Epidermal melanocyte (primary cell): ENCODE results near the gene PCDHGA7.
"Not testable (repeated sequence)": the region's sequence is repeated elsewhere in the genome, so short reads cannot be mapped to it uniquely, and the experiment has no call there.

Experiments
- DNase-seq: peaks from one replicate; pipeline ENCODE4 v3.0.0; 2011; ENCODE audit warnings: low spot score; ENCODE audit not compliant: insufficient read length

PCDHGA7 gene

DNA sequence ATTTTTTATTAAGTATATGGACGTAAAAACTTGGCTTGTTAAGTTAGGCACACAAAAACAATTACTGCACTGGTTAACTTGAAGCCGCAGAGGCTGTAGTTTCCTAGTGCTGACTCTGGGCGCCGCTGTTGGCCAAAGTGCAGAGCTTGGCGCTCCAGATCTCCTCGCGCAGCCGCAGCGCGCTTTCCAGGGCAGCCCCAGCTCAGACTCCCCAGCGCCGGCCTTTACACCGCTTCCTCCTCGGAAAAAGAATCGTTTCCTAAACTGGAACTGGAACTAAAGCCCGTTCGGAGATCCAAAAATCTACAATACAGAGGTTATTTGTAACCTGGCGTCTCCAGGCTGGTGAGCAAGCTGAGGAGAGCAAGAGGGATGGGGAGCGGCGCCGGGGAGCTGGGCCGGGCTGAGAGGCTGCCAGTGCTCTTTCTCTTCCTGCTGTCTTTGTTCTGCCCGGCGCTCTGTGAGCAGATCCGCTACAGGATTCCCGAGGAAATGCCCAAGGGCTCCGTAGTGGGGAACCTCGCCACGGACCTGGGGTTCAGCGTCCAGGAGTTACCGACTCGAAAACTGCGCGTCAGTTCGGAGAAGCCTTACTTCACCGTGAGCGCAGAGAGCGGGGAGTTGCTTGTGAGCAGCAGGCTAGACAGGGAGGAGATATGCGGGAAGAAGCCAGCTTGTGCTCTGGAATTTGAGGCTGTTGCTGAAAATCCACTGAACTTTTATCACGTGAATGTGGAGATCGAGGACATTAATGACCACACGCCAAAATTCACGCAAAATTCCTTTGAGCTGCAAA, 15.4 kb downstream of the PCDHGA7 start, which contains the start of gene PCDHGB5:
Gene PCDHGB5, plus strand, starts transcription at position 192 of the 796 bp plus-strand sequence. Its CDS starts 181 bp downstream, at position 373.
- not testable (repeated sequence) for DNase-seq

DNA sequence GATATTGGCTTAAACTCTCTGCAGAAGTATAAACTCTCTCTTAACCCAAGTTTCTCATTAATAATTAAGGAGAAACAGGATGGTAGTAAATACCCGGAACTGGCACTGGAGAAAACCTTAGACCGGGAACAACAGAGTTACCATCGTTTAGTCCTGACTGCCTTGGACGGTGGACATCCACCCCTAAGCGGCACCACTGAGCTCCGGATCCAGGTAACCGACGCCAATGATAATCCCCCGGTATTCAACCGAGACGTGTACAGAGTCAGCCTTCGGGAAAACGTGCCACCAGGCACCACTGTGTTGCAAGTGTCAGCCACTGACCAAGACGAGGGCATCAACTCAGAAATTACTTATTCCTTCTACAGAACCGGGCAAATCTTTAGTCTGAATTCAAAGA, 16.1 kb downstream of the PCDHGA7 start:
- DNase-seq, result no peak

- no peak for DNase-seq
Measured at GRCh38 chr5:141399555-141400258, 17.2 kb downstream of the PCDHGA7 start.

- no peak for DNase-seq
Measured at GRCh38 chr5:141402553-141403243, 20.2 kb downstream of the PCDHGA7 start, which contains the start of gene PCDHGA9. PCDHGA9 (plus strand) TSS chr5:141402778; CDS start chr5:141402953, 175 bp downstream.

DNA sequence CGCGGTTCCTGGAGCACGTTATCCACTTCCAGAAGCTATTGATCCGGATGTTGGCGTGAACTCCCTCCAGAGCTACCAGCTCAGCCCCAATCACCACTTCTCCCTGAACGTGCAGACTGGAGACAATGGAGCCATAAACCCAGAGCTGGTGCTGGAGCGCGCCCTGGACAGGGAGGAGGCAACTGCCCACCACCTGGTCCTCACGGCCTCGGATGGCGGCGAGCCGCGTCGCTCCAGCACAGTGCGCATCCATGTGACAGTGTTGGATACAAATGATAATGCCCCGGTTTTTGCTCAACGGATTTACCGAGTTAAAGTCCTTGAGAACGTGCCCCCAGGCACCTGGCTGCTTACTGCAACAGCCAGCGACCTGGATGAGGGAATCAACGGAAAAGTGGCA, 20.8 kb downstream of the PCDHGA7 start:
- no peak for DNase-seq

- DNase-seq, result not testable (repeated sequence)
Measured at GRCh38 chr5:141407790-141408505, 25.4 kb downstream of the PCDHGA7 start, which contains the start of gene PCDHGB6. PCDHGB6 (plus strand) TSS chr5:141408021; CDS start chr5:141408203, 182 bp downstream.

GRCh38 chr5:141409598-141410306, 27.2 kb downstream of the PCDHGA7 start:
- DNase-seq, result no peak

DNA sequence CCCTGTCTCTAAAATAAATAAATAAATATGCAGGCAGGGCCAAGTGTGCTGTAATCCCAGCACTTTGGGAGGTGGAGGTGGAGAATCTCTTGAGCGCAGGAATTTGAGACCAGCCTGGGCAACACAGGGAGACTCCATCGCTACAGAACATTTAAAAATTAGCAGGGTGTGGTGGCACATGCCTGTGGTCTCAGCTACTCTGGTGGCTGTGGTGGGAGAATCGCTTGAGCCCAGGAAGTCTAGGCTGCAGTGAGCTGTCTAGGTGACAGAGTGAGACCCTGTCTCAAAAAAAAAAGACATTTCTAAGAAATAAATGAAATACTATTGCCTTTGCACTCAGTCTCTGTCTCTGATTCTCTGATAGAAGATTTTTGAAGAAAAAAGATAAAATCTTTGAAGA, 29.0 kb downstream of the PCDHGA7 start:
- DNase-seq, result no peak

GRCh38 chr5:141412854-141413539, 30.5 kb downstream of the PCDHGA7 start, which contains the start of gene PCDHGA10:
PCDHGA10 (plus strand) TSS chr5:141412987; CDS start chr5:141413176, 189 bp downstream.
- peak; percentile 46 for DNase-seq

- no peak for DNase-seq
Measured at GRCh38 chr5:141413540-141414069, 31.1 kb downstream of the PCDHGA7 start.

DNA sequence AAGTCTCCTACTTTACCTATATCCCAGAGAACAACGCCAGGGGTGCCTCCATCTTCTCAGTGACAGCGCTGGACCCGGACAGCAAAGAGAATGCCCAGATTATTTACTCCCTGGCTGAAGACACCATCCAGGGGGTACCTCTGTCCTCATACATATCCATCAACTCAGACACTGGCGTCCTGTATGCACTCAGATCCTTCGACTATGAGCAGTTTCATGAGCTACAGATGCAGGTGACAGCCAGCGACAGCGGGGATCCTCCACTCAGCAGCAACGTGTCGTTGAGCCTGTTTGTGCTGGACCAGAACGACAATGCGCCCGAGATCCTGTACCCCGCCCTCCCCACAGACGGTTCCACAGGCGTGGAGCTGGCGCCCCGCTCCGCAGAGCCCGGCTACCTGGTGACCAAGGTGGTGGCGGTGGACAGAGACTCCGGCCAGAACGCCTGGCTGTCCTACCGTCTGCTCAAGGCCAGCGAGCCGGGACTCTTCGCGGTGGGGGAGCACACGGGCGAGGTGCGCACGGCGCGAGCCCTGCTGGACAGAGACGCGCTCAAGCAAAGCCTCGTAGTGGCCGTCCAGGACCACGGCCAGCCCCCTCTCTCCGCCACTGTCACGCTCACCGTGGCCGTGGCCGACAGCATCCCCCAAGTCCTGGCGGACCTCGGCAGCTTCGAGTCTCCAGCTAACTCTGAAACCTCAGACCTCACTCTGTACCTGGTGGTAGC, 32.2 kb downstream of the PCDHGA7 start:
- not testable (repeated sequence) for DNase-seq

- not testable (repeated sequence) for DNase-seq
Measured at GRCh38 chr5:141415275-141415618, 32.7 kb downstream of the PCDHGA7 start.

GRCh38 chr5:141417494-141418172, 35.1 kb downstream of the PCDHGA7 start, which contains the start of gene PCDHGB7:
PCDHGB7 (plus strand) TSS chr5:141417677; CDS start chr5:141417860, 183 bp downstream.
- DNase-seq, result not testable (repeated sequence)

- DNase-seq, result no peak
Measured at GRCh38 chr5:141419074-141419880, 36.7 kb downstream of the PCDHGA7 start.

- DNase-seq, result no peak
Measured at GRCh38 chr5:141420855-141421488, 38.4 kb downstream of the PCDHGA7 start, which contains the start of gene PCDHGA11. PCDHGA11 (plus strand) TSS chr5:141421051; CDS start chr5:141421228, 177 bp downstream.

DNA sequence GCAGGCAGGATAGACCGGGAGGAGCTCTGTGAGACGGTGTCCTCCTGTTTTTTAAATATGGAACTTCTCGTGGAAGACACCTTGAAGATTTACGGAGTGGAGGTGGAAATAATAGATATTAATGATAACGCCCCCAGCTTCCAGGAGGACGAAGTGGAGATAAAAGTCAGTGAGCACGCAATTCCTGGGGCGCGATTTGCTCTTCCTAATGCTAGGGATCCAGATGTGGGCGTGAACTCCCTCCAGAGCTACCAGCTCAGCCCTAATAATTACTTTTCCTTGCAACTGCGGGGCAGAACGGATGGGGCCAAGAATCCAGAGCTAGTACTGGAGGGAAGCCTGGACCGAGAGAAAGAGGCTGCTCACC, 38.9 kb downstream of the PCDHGA7 start:
- DNase-seq, result no peak
